ENCODE data around the gene VPS13A. TPM values are rescaled to one million over a fixed set of nuclear protein-coding genes. Genes with fewer than 3 reads are reported as not detected.

The VPS13A gene
- total and polyA plus RNA-seq, 12 donors = 16.2 to 64.0 (median 32.2) TPM

DNA sequence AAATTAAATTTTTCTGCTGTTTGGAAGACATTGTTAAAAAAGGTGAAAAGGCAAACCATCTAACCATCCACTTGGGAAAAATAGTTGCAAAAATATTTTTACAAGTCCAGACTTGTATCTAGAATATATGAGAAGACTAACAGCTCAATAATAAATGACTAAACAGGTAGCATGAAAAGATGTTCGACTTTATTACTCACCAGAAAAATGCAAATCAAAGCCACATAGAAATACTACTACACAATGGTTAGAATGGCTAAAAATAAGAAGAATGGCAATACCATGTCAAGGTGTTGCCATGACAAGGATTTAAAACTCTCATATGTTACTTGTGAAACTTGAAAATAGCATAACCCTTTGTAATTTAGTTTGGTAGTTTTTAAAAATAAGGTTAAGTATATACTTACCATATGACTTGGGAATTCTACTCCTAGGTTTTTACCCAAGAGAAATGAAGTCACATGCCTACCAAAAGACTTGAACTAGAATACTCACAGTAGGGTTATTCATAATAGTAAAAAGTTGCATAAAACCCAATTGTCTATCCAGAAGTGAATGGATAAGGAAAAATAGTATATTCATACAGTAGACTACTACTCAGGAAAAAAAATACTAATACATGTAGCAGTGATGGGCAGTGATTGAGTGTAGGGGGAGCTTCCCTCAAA, 93.8 kb downstream of the VPS13A start:
- no peaks in the 10 kb centered on the region for H3K27me3 ChIP-seq
- TF ChIP-seq POLR2A (IDR thresholded peaks at IDR 0.05) = no peak
- TF ChIP-seq, protein P1, sequence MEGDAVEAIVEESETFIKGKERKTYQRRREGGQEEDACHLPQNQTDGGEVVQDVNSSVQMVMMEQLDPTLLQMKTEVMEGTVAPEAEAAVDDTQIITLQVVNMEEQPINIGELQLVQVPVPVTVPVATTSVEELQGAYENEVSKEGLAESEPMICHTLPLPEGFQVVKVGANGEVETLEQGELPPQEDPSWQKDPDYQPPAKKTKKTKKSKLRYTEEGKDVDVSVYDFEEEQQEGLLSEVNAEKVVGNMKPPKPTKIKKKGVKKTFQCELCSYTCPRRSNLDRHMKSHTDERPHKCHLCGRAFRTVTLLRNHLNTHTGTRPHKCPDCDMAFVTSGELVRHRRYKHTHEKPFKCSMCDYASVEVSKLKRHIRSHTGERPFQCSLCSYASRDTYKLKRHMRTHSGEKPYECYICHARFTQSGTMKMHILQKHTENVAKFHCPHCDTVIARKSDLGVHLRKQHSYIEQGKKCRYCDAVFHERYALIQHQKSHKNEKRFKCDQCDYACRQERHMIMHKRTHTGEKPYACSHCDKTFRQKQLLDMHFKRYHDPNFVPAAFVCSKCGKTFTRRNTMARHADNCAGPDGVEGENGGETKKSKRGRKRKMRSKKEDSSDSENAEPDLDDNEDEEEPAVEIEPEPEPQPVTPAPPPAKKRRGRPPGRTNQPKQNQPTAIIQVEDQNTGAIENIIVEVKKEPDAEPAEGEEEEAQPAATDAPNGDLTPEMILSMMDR (IDR thresholded peaks at IDR 0.05) = no peak
- intact Hi-C loops (cut with DNase I) = no loop called here
- no peak overlapping the region for H3K27ac ChIP-seq
- 88 to 100% (median 96%) methylated on average over 1 of the region's 1 CpG for WGBS, 4 donors
- no peaks in the 10 kb centered on the region for H3K4me1 ChIP-seq (replicated peaks in 1 of 2)
- no peak for DNase-seq
- H3K9me3 ChIP-seq (replicated peaks in 1 of 3) = no peaks in the 10 kb centered on the region
- H3K4me3 ChIP-seq = no peak overlapping the region
- H3K36me3 ChIP-seq (replicated peaks in 1 of 2) = no peaks in the 10 kb centered on the region

DNA sequence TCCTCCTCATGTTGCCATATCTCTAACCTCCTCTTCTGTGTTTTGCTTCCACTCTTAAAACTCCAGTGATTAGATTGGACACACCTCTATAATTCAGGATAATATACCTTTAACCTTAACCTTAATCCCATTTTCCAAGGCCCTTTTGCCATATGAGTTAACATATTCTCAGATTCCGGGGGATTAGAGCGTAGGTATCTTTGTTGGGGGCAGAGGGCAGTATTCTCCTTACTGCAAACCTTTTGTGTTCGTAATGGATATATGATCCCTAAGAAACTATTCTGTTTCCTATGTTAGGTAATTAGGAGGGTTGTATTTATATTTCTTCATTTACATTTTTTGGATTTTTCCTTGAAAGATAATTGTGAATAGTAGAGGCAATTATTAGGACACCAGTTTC, 99.5 kb downstream of the VPS13A start:
- Histone ChIP-seq H3K9me3 (replicated peaks in 1 of 3) (no peaks in the 10 kb centered on the region), H3K27me3 (no peaks in the 10 kb centered on the region), H3K4me3 (no peak overlapping the region), H3K4me1 (replicated peaks in 1 of 2) (peaks cover 6 to 9% of the 10 kb centered on the region in 2 donors), H3K27ac (no peak overlapping the region), H3K36me3 (replicated peaks in 1 of 2) (no peaks in the 10 kb centered on the region)
- TF ChIP-seq, protein P1 (IDR thresholded peaks at IDR 0.05) = no peak
- TF ChIP-seq POLR2A (IDR thresholded peaks at IDR 0.05) = no peak
- intact Hi-C loops (cut with DNase I) = no loop called here
- 80 to 99% (median 97%) methylated on average over 3 of the region's 3 CpGs for WGBS, 4 donors
- no peak for DNase-seq

DNA sequence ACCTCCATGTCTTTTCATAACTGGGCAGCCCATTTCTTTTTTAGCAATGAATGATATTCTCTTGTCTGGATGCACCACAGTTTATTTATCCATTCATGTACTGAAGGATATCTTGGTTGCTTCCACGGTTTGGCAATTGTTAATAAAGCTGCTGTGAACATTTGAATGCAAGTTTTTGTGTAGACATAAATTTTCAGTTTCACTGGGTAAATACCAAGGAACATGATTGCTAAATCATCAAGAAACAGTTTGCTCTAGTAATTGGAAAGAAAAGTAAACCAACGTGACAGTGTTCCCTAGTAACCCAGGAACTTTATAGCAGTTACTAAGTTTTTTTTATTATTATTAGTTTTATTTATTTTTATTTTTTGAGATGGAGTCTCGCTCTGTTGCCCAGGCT, 100.4 kb downstream of the VPS13A start:
- Histone ChIP-seq H3K9me3 (replicated peaks in 1 of 3) (no peaks in the 10 kb centered on the region), H3K36me3 (replicated peaks in 1 of 2) (no peaks in the 10 kb centered on the region), H3K27me3 (no peaks in the 10 kb centered on the region), H3K4me3 (no peak overlapping the region), H3K4me1 (replicated peaks in 1 of 2) (peaks cover 6 to 9% of the 10 kb centered on the region in 2 donors), H3K27ac (no peak overlapping the region)
- intact Hi-C loops (cut with DNase I) = no loop called here
- TF ChIP-seq, protein P1 (IDR thresholded peaks at IDR 0.05) = no peak
- TF ChIP-seq POLR2A (IDR thresholded peaks at IDR 0.05) = no peak
- no peak for DNase-seq
- 91 to 98% (median 92%) methylated on average over 3 of the region's 3 CpGs for WGBS, 4 donors

DNA sequence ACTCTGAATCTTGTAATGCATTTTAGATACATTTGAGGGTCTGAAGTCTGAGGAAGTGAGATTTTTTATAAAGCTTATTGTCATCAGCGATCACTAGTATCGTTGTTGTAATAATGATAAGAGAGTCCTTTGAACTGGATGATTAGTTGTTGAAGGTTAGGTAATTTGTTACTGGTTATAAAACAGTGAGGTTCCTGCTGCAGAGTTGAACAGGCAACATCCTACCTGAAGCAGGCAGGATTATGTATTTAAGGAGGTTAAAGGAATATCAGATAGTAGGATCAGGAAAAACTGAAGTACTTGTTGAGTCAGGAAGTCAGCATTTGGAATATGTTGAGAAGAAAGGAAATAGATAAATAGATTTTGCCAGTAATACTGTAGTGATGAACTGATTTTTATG, 106.7 kb downstream of the VPS13A start:
- intact Hi-C loops (cut with DNase I) = no loop called here
- TF ChIP-seq, protein P1 (IDR thresholded peaks at IDR 0.05) = no peak
- WGBS, 4 donors = 51 to 58% (median 53%) methylated on average over 2 of the region's 2 CpGs
- H3K36me3 ChIP-seq (replicated peaks in 1 of 2) = no peaks in the 10 kb centered on the region
- no peak for DNase-seq
- H3K4me3 ChIP-seq = no peak overlapping the region
- H3K27me3 ChIP-seq = no peaks in the 10 kb centered on the region
- H3K27ac ChIP-seq = no peak overlapping the region
- H3K4me1 ChIP-seq (replicated peaks in 1 of 2) = peaks cover 6 to 9% of the 10 kb centered on the region in 2 donors
- peaks cover 0 to 5% (median 4%) of the 10 kb centered on the region in 3 donors for H3K9me3 ChIP-seq (replicated peaks in 1 of 3)

All from adrenal gland (tissue), 12 donors.